Measurements from ENCODE around the gene RANBP3L. TPM values are rescaled to one million over a fixed set of nuclear protein-coding genes. Genes with fewer than 3 reads are reported as not detected.
"Not testable (repeated sequence)": the region's sequence is repeated elsewhere in the genome, so short reads cannot be mapped to it uniquely, and the experiment has no call there.

The RANBP3L gene
- polyA plus RNA-seq, 3 donors from 2014 or later, result not detected

DNA sequence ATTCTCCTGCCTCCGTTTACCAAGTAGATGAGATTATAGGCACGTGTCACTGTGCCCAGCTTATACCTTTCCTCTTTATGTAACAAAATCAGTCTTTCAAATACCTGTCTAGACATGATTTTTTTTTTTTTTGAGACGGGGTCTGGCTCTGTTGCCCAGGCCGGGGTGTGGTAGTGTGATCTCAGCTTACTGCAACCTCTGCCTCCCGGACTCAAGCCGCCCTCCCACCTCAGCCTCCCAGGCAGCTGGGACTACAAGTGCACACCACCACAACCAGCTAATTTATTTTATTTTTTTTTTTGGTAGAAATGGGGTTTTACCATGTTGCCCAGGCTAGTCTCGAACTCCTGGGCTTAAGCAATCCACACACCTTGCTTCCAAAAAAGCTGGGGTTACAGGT lies 73.2 kb downstream of the RANBP3L start:
- Mint-ChIP-seq H3K27ac (no peak overlapping the region), H3K4me3 (no peak overlapping the region), H3K9me3 (no peaks in the 10 kb centered on the region), H3K4me1 (no peaks in the 10 kb centered on the region), H3K27me3 (ENCODE audit: low read depth in 3 of 3) (no peaks in the 10 kb centered on the region), H3K36me3 (peaks cover 6 to 7% (median 7%) of the 10 kb centered on the region in 3 donors)
- DNase-seq, result no peak

DNA sequence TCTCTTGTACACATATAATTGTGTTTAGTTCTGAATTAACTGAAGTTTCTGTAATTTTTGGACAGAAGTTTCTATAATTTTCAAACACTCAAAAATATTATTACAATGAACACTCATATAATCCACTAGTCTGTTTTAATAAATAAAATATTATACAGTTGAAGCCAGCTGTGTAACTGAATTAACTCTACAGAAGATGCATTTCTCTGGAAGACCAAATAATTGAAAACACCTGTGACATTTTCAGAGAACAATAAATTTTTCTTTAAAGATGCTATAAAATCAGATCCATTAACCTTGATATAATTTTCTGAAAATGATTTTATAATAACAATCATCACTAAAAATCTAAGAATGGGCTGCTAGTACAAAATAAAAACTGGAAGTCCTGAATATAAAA lies 74.7 kb downstream of the RANBP3L start:
- Mint-ChIP-seq H3K27me3 (ENCODE audit: low read depth in 3 of 3) (no peaks in the 10 kb centered on the region), H3K36me3 (peaks cover 6 to 7% (median 7%) of the 10 kb centered on the region in 3 donors), H3K4me1 (no peaks in the 10 kb centered on the region), H3K9me3 (no peaks in the 10 kb centered on the region), H3K4me3 (no peak overlapping the region), H3K27ac (no peak overlapping the region)
- DNase-seq, result no peak

DNA sequence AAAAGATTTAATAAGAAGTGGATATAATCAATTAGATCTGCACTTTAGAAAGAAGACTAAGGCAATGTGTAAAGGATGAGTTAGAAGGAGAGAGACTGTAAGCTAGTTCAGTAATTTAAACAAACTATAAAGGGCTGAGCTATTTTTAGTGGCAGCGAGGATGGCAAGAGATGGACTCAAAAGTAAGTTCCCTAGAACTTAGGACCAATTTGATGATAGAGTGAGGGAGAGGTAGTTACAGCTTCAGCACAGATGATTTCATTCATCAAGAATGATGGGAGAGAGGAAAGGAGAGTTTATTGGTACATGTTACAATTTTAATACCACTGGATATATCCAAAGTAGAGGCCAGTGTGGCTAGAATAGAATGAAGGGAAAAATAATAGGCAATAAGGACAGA lies 79.1 kb downstream of the RANBP3L start:
- no peak for DNase-seq
- no peaks in the 10 kb centered on the region for H3K4me1 Mint-ChIP-seq
- no peaks in the 10 kb centered on the region for H3K27me3 Mint-ChIP-seq (ENCODE audit: low read depth in 3 of 3)
- no peaks in the 10 kb centered on the region for H3K9me3 Mint-ChIP-seq
- peaks cover 14 to 16% (median 16%) of the 10 kb centered on the region in 3 donors for H3K36me3 Mint-ChIP-seq
- no peak overlapping the region for H3K4me3 Mint-ChIP-seq
- H3K27ac Mint-ChIP-seq, result no peak overlapping the region

DNA sequence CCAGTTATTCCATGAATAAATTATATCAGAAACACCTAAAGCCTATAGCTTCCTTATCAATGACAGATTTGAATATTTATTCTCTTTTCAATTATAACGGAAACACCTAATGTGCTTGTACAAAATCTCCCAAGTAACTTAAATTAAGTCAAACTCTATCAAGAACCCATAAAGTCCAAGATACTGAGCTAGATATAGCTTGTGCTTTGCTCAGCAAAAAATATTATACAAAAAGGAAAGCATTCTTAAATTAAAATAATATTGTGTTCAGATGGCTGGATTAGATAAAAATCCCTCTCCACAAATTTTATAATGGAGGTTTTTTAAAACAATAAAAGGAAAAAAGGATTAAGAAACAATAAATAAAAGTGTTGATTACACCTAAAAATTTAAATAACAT lies 83.7 kb downstream of the RANBP3L start:
- H3K9me3 Mint-ChIP-seq, result no peaks in the 10 kb centered on the region
- DNase-seq, result no peak
- no peak overlapping the region for H3K27ac Mint-ChIP-seq
- no peak overlapping the region for H3K4me3 Mint-ChIP-seq
- no peaks in the 10 kb centered on the region for H3K27me3 Mint-ChIP-seq (ENCODE audit: low read depth in 3 of 3)
- peaks cover 10 to 31% (median 19%) of the 10 kb centered on the region in 3 donors for H3K36me3 Mint-ChIP-seq
- no peaks in the 10 kb centered on the region for H3K4me1 Mint-ChIP-seq

DNA sequence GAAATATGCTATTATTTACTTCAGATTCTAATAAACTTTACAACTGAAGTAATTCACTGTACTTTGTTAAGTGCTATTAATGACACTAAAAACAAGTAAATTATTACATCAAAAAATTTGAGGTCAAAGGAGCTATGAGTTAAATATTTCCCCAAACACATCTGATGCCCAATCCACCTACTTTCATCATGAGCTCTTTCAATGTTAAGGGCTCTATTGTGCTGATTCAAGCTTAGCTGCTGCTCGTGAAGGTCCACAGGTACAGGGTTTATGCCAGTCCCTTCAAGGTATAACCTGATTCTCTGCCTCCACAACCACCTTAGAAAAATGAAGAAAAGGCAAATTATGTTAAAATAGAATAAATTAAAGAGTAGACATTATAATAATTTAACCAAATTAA lies 84.1 kb downstream of the RANBP3L start:
- Mint-ChIP-seq H3K27ac (no peak overlapping the region), H3K9me3 (no peaks in the 10 kb centered on the region), H3K36me3 (peaks cover 12 to 35% (median 19%) of the 10 kb centered on the region in 3 donors), H3K27me3 (ENCODE audit: low read depth in 3 of 3) (no peaks in the 10 kb centered on the region), H3K4me3 (no peak overlapping the region), H3K4me1 (no peaks in the 10 kb centered on the region)
- DNase-seq, result no peak

DNA sequence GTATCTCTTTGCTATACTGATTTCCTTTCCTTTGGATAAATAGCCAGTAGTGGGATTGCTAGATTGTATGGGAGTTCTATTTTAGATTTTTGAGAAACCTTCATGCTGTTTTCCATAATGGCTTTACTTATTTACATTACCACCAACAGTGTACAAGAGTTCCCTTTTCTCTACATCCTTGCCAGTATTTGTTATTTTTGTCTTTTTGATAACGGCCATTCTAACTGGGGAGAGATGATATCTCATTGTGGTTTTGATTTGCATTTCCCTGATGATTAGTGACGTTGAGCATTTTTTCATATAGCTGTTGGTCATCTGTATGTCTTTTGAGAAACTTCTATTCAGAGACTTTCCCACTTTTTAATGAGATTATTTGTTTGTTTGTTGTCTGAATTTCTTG lies 85.8 kb downstream of the RANBP3L start:
- no peak for DNase-seq
- Mint-ChIP-seq H3K4me1 (no peaks in the 10 kb centered on the region), H3K36me3 (peaks cover 14 to 40% (median 15%) of the 10 kb centered on the region in 3 donors), H3K27ac (no peak overlapping the region), H3K9me3 (no peaks in the 10 kb centered on the region), H3K27me3 (ENCODE audit: low read depth in 3 of 3) (no peaks in the 10 kb centered on the region), H3K4me3 (no peak overlapping the region)

DNA sequence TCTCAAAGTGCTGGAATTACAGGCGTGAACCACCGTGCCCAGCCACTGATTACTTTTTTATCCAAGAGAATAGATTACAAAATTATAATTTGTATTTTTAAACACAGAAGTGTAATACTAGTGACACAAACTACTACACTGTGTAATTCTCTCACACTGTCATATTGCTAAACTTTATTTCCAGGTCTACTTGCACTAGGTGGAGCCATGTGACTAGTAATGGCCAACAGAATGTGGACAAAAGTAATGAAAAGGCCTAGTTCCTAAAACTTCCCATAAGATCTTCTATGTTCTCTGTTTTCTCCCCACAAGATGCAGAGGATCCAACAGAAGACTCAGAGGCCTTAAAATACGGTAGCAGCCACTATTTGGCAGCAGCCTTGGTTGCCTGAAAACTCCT lies 87.3 kb downstream of the RANBP3L start:
- DNase-seq, result no peak
- H3K9me3 Mint-ChIP-seq, result no peaks in the 10 kb centered on the region

DNA sequence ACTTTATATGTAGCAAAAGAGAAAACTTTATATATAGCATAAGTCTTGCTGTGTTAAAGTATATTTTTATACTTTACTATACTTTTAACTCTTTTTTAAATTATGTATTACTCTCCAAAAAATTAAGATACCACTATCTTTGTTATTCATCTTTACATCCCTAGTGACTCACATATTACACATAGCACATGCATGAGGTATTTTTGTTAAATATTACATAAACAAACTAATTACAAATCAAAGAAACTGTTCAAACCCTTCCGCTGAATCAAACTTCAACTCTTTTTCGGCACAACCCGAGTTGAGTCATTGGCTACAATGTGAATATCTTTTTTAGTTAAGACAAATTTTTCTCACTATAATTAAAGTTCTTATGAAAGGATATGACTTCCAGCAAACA lies 92.0 kb downstream of the RANBP3L start:
- H3K4me1 Mint-ChIP-seq, result no peaks in the 10 kb centered on the region
- no peak overlapping the region for H3K27ac Mint-ChIP-seq
- DNase-seq, result no peak
- H3K4me3 Mint-ChIP-seq, result no peak overlapping the region
- no peaks in the 10 kb centered on the region for H3K27me3 Mint-ChIP-seq (ENCODE audit: low read depth in 3 of 3)
- H3K9me3 Mint-ChIP-seq, result no peaks in the 10 kb centered on the region
- H3K36me3 Mint-ChIP-seq, result peaks cover 21 to 30% (median 24%) of the 10 kb centered on the region in 3 donors

More for the DNA sequence above, 87.3 kb downstream of the RANBP3L start:
- Mint-ChIP-seq H3K36me3 (peaks cover 8 to 36% (median 17%) of the 10 kb centered on the region in 3 donors), H3K27ac (no peak overlapping the region), H3K4me3 (no peak overlapping the region), H3K27me3 (ENCODE audit: low read depth in 3 of 3) (no peaks in the 10 kb centered on the region), H3K4me1 (no peaks in the 10 kb centered on the region)

DNA sequence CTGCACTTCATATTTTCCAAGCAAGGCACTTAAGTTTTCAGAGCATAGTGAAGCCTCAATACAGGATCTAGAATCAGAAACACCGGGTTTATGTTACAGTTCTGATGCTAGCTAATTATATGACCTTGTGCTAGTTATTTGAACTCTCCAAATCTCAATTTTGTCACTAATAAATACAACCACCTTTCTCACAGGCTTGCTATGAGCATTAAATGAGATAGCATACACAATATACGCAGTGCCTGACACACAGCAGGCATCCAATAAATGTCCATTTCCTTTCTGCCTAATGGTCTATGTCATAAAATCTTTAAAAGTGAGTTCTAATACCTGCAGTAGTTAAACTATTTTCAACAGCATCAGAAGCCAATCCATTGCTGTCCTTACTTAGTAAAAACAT lies 92.9 kb downstream of the RANBP3L start:
- no peak for DNase-seq
- Mint-ChIP-seq H3K36me3 (peaks cover 21 to 29% (median 22%) of the 10 kb centered on the region in 3 donors), H3K4me3 (no peak overlapping the region), H3K27ac (no peak overlapping the region), H3K27me3 (ENCODE audit: low read depth in 3 of 3) (no peaks in the 10 kb centered on the region), H3K9me3 (no peaks in the 10 kb centered on the region), H3K4me1 (no peaks in the 10 kb centered on the region)

DNA sequence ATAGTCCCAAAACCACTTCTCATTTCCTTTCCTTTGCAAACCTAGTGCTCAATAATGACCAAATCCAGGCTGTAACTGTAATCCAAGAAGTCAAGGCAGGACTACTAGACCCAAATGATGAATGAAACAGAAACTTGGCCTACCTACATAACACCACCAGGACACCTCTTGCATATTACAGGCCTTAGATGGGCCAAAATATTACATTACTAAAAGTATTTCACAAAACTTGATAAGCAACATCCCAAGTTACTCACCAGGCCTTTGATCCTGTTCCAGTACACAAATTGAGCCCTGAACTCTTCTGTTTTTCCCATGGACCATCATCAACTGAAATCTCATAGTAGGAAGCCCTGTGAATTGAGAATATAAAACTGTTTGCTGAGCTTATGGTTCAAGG lies 94.8 kb downstream of the RANBP3L start:
- DNase-seq, result no peak
- Mint-ChIP-seq H3K27me3 (ENCODE audit: low read depth in 3 of 3) (no peaks in the 10 kb centered on the region), H3K36me3 (peaks cover 17 to 25% (median 23%) of the 10 kb centered on the region in 3 donors), H3K4me3 (no peak overlapping the region), H3K4me1 (no peaks in the 10 kb centered on the region), H3K9me3 (no peaks in the 10 kb centered on the region), H3K27ac (no peak overlapping the region)

DNA sequence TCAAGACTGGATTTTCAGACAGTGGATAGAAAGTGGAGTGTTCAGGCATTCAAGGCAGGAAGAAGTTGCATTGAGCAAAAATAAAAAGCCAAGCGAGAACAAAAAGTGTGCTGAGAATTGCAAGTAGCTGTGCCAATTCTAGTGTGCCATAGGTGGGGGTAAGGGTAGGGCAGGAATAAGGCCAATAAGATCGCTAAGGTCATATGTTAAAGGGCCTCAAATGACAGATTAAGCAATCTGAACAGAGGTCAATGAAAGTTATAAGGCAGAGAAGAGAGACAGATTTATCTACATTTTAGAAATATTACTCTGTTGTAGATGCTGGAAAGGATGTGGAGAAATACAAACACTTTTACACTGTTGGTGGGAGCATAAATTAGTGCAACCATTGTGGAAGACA lies 96.4 kb downstream of the RANBP3L start:
- H3K4me1 Mint-ChIP-seq, result no peaks in the 10 kb centered on the region
- no peaks in the 10 kb centered on the region for H3K9me3 Mint-ChIP-seq
- DNase-seq, result no peak
- H3K27ac Mint-ChIP-seq, result no peak overlapping the region
- H3K27me3 Mint-ChIP-seq (ENCODE audit: low read depth in 3 of 3), result no peaks in the 10 kb centered on the region
- H3K4me3 Mint-ChIP-seq, result no peak overlapping the region
- H3K36me3 Mint-ChIP-seq, result peaks cover 17 to 26% (median 22%) of the 10 kb centered on the region in 3 donors

DNA sequence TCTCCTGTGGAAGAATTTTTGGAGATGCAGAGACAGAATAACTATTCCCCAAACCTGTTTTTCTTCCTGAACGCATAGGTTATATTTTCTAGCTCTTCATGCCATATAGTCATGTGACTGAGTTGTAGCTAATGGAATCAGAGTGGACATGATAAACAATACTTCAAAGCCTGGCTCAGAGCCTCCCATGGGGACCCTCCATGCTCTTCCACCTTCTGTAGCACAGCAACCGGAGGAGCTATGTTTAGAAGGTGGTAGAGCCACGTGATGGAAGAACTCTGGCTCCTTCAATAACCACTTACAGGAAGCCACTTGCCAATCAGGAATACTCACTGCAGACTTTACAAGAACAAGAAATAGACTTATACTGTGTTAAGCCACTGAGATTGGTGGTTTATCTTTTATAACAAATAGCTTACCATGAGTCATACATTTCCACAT lies 99.2 kb downstream of the RANBP3L start:
- H3K4me3 Mint-ChIP-seq, result no peak overlapping the region
- H3K36me3 Mint-ChIP-seq, result peaks cover 17 to 30% (median 27%) of the 10 kb centered on the region in 3 donors
- H3K9me3 Mint-ChIP-seq, result no peaks in the 10 kb centered on the region
- no peak for DNase-seq
- no peaks in the 10 kb centered on the region for H3K4me1 Mint-ChIP-seq
- no peaks in the 10 kb centered on the region for H3K27me3 Mint-ChIP-seq (ENCODE audit: low read depth in 3 of 3)
- no peak overlapping the region for H3K27ac Mint-ChIP-seq

DNA sequence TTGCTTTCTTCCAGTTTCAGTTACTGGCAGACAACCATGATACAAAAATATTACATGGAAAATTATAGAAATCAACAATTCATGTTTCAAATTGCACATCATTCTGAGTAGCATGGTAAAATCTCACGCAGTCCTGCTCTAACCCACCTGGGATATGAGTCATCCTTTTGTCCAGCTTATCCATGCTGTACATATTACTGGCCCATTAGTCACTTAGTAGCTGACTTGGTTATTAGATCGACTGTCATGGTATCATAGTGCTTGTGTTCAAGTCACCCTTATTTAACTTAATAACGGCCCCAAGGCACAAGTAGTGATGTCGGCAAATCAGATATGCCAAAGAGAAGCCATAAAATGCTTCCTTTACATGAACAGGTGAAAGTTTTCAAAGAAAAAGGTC lies 101.2 kb downstream of the RANBP3L start:
- H3K4me3 Mint-ChIP-seq, result no peak overlapping the region
- no peaks in the 10 kb centered on the region for H3K27me3 Mint-ChIP-seq (ENCODE audit: low read depth in 3 of 3)
- H3K27ac Mint-ChIP-seq, result no peak overlapping the region
- H3K4me1 Mint-ChIP-seq, result no peaks in the 10 kb centered on the region
- H3K36me3 Mint-ChIP-seq, result peaks cover 18 to 38% (median 32%) of the 10 kb centered on the region in 3 donors
- DNase-seq, result no peak
- no peaks in the 10 kb centered on the region for H3K9me3 Mint-ChIP-seq

DNA sequence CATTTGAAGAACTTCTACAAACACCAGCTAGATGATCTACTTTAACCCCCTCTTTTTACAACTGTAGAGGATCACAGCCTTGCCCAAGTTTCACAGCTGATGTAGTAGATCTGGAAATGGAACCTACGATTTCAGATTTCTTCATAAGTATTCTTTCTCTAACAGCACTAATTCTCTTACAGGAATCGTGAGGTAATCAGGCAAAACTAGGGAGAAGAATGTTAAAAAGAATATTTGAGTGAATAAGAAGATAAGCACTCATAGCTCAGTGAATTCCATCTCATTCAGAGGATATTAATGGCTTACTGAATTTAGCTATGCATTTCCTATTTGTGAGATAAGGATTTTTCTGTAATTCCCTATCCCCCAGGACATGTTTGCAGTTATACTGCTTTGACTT lies 102.1 kb downstream of the RANBP3L start:
- Mint-ChIP-seq H3K9me3 (no peaks in the 10 kb centered on the region), H3K4me3 (no peak overlapping the region), H3K27me3 (ENCODE audit: low read depth in 3 of 3) (no peaks in the 10 kb centered on the region), H3K36me3 (peaks cover 12 to 37% (median 32%) of the 10 kb centered on the region in 3 donors), H3K4me1 (no peaks in the 10 kb centered on the region), H3K27ac (no peak overlapping the region)
- no peak for DNase-seq

DNA sequence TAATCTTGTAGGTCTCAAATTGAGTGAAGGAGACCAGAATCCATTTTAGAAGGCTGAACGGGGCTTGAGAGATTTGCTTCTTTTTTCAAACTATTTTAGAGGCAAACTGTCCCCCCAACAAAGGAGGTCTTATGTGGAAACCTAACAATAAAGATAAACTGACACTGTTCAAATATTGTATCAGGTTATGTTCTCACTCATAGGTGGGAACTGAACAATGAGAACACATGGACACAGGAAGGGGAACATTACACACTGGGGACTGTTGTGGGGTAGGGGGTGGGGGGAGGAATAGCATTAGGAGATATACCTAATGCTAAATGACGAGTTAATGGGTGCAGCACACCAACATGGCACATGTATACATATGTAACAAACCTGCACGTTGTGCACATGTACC lies 102.9 kb downstream of the RANBP3L start:
- not testable (repeated sequence) for H3K4me1 Mint-ChIP-seq; H3K9me3 Mint-ChIP-seq; H3K27me3 Mint-ChIP-seq (ENCODE audit: low read depth in 3 of 3); DNase-seq; H3K4me3 Mint-ChIP-seq; H3K27ac Mint-ChIP-seq
- H3K36me3 Mint-ChIP-seq, result peaks cover 12 to 40% (median 32%) of the 10 kb centered on the region in 3 donors
